HG02678 (cell line): ENCODE data around the gene PTPRF.
"Not testable (repeated sequence)": the region's sequence is repeated elsewhere in the genome, so short reads cannot be mapped to it uniquely, and the experiment has no call there.

ENCODE experiments used
- ATAC-seq: cut with Tn5 transposase; IDR thresholded peaks from one replicate; pipeline ENCODE4 v1.9.1; 2021; ENCODE audit warnings: mild to moderate bottlenecking, moderate library complexity; ENCODE audit not compliant: unreplicated experiment

The PTPRF gene

DNA sequence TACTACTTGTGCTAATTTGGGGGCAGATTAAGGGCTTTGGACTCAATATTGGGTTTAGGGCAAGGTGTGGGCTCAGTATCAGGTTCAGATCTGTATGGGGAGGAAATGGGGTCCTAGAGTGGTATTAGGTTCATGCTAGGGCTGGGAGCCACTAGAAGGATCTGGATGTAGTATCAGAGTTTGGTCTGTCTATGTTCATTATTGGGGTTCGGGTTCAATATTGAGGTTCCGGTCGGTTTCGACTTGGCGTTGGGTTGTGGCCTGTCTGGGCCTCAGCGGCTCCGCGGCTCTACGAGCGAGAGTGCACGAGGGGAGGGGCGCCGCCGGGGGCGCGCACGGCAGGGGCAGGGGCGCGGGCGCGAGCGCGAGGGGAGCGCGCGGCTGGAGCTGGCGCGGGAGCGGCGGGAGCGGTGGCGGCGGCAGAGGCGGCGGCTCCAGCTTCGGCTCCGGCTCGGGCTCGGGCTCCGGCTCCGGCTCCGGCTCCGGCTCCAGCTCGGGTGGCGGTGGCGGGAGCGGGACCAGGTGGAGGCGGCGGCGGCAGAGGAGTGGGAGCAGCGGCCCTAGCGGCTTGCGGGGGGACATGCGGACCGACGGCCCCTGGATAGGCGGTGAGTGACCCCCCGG, at the start of gene PTPRF:
PTPRF (plus strand) TSS at position 401 of the 624 bp plus-strand sequence. CDS start 14,193 bp downstream, outside the sequence.
- no peak for ATAC-seq

DNA sequence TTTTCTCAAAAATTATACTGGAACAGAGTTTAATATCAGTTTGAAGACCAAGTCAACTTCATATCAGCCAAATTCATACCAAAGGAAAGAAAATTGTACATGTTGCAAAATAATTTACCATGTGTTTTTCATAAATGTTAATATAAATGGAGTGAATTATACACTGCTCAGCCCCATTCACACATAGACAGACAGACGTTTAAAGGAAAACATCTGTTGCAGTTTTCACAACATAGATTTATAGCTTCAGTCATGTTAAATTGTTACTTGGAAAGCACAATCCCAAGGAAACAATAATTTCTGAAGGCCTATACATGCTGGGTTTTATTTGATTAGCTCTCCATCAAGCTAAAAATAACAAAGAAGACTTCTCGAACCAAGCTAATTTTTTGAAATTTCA, 49.2 kb upstream of the PTPRF start:
- ATAC-seq: no peak

DNA sequence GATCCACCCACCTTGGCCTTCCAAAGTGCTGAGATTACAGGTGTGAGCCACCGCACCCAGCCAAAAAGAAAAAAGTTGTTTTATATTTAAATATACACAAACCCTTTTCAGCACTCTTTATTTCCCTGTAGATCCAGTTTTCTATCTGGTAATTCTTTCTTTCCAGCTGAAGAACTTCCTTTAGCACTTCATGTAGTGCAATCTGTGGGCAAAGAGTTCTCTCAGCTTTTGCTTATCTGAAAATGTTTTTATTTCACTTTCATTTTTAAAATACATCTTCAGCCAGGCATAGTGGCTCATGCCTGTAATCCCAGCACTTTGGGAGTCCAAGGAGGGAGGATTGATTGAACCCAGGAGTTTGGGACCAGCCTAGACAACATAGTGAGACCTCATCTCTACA, 48.5 kb upstream of the PTPRF start:
- no peak for ATAC-seq

DNA sequence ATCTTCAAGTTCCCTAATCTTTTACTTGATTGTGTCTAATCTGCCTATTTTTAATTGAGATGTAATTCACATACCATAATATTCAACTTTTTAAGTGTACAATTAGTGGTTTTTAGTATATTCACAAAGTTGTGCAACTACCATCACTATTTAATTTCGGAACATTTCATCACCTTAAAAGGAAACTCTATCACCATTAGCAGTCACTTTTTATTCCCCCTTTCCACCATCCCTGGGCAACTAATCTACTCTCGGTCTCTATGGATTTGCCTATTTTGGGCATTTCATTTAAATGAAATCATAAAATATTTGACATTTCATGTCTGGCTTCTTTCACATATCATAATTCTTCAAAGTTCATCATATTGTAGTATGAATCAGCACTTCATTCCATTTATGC, 46.3 kb upstream of the PTPRF start:
- ATAC-seq: no peak

DNA sequence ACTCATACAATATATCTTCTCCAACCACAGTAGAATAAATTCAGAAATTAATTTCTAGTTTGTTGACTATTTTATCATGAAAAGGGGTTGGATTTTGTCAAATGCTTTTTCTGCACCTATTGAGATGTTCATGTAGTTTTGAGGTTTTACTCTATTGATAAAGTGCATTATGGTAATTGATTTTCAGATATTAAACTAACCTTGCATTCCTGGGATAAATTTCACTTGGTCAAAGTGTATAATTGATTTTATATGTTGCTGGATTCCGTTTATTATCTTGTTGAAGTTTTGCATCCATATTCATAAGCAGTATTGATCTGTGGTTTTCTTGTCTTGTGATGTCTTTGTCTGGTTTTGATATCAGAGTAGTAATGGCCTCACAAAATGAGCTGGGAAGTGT, 42.5 kb upstream of the PTPRF start:
- no peak for ATAC-seq

DNA sequence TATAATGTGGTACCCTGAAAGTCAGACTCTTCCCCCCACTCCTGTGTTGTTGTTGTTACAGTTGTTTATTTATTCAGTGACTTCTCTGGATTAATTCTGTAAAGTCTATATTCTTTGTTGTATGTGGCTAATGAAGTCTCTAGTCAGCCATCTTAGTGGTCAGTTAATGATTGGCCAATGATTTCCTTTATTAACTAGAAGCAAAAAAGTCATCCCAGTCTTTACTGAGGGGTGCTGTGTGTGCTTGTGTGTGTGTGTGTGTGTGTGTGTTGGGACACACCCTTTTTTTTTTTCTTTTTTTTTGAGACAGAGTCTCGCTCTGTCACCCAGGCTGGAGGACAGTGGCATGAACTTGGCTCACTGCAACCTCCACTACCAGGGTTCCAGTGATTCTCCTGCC, 39.6 kb upstream of the PTPRF start:
- no peak for ATAC-seq

DNA sequence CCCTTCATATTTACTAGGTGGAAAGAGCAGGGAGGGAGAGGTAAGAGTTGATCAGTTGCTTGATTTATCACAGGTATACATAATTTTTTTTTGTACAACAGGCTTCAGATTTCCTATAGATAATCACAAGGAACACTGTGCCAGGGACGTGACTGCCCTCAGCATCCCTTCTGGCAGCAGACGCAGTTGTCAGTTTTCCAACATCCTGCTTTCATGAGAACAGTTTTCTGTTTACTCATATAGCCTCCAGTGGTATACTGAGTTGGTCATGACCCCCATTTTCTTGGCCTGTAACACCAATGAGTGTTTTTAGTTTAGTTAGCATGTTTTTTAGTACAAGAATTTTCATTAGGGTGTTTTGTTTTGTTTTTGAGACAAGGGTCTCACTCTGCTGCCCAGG, 37.9 kb upstream of the PTPRF start:
- no peak for ATAC-seq

DNA sequence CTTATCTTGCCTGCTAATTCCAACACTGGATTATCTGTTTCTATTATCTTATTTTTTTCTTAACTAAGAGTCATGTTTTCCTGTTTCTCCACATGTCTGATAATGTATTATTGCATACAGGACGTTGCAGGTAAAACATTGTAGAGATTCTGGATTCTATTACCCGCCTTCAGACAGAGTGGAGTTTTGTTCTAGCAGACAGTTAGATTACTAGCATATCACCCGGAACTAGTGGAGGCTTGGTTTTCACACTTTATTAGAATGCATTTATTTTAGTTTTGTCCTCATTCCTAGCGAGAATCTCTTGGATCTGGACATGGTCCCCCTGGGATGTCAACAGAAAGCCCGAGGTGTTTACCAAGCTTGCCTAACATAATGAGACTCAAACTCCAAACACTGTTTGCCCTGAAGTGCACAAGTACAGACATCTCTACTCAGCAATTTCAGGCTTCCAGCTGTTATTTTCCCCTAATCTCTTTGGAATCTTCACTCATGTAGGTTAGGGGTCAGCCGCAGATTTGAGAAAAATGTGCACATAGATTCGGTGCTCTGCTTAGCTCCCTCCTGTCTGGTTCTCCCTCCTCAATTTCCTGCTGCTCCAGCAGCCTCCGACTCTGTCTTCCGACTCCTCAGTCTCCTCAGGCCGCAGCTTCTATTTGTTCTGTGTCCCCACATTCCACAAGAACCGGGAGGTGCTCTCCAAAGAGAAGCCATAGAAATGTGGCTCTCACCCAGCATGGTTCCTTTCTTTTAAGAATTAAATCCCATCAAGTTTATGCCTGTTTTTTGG, 36.8 kb upstream of the PTPRF start:
- no peak for ATAC-seq

DNA sequence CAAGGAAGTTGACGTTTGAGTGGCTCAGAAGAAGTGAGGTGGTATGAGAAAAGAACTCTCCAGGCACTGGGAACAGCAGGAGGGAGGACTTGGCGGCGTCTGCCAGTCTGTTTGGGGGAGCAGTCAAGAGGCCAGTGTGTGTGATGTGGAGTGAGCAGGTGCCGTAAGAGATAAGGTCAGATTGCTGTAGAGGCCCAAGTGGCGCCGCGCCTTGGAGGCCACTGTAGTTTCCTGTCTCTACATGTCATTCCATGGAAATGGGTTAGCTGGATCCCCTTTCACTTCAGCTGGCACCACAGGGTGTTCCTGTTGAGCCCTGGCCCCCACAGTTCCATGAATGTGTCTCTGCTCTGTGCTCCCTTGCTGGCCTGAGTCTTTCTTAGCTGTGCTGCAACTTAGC, 35.5 kb upstream of the PTPRF start:
- no peak for ATAC-seq

DNA sequence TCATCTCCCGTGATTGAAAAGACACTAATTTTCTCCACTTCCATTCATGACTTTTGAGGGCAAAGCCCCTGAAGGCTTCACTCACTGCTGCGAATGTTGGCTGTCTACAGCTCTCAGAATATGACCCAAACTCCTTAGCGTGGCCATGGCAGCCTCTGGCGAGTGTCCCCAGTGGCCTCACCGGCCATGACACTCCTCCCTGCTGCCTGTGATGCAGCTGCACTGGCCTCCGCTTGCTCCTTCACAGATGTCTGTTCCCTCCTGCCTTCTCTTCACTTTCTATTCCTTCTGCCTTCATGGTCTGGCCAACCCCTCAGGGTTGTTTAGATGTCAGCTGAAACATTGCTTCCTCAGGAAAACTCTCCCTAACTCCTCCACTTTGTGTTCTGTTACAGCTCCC, 30.8 kb upstream of the PTPRF start:
- no peak for ATAC-seq

DNA sequence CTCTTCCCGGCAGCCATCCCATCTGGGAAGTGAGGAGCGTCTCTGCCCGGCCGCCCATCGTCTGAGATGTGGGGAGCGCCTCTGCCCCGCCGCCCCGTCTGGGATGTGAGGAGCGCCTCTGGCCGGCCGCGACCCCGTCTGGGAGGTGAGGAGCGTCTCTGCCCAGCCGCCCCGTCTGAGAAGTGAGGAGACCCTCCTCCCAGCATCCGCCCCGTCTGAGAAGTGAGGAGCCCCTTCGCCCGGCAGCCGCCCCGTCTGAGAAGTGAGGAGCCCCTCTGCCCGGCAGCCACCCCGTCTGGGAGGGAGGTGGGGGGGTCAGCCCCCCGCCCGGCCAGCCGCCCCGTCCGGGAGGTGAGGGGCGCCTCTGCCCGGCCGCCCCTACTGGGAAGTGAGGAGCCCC, 28.9 kb upstream of the PTPRF start:
- not testable (repeated sequence) for ATAC-seq

DNA sequence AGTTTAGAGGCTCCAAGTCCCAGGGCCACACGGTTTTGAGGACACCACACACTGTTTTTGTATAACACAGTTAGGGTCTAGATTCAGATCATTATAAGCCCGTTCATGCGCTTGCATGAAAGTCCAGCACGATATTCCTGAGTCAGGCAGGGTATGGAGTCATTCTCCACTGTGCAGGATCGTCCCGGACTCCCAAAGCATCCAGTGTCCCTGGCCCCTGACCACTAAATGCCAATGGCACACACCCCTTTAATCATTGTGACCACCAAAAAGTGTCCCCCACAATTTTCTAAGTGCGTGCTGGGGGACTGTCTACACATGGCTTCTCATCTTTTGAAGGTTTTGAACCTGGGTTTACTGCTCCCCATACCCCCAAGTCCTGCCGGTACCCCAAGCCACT, 27.1 kb upstream of the PTPRF start:
- ATAC-seq: no peak

DNA sequence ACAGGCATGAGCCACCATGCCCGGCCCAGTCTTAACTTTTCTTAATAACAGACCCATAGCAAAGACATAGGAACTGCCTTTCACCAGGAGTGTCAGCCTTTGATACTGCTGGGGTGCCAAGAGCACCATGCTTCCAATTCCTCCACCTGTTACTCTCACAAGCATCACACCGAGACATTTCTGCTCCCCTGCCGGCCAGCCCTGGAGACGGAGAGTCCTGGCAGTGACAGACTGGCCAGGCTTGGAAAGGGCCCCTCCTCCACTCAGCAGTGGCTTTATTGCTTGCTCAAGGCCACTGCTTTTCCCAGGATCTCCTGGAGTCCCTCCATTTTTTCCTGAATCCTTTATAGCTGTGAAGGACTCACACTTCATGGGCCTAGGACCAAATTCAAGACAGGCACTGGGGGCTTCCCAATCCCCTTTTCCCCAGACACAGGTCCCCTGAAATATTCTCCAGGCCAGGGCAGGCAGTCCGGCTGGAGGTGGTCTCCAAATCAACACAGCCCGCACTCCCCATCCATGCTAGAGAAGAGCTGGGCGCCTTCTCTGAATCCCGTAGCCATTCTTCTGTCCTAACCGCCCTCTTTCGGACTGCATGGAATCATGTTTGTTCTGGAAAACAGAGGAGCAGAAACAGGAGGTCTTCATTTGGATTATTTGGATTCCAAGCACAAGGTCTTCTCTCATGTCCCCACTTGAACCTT, 25.5 kb upstream of the PTPRF start:
- ATAC-seq: no peak

DNA sequence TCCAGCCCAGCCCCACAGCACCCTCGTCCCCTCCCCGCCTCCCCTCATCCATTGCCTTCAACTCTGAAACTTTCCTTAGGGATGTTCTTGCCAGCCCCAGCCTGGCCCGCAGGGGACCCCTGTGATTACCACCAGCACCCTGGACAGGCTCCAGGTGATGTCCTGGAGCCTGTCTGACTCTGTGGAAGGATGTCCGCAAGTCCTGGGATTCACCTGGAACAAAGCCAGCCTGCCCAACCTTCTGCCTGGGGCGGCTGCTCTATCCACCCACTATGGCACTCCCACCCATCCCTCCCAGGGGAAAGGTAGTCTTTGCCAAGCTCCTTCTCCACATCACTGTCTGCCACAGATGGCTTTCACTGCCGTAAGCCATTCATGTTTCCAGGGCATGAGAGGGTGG, 24.4 kb upstream of the PTPRF start:
- ATAC-seq: no peak

DNA sequence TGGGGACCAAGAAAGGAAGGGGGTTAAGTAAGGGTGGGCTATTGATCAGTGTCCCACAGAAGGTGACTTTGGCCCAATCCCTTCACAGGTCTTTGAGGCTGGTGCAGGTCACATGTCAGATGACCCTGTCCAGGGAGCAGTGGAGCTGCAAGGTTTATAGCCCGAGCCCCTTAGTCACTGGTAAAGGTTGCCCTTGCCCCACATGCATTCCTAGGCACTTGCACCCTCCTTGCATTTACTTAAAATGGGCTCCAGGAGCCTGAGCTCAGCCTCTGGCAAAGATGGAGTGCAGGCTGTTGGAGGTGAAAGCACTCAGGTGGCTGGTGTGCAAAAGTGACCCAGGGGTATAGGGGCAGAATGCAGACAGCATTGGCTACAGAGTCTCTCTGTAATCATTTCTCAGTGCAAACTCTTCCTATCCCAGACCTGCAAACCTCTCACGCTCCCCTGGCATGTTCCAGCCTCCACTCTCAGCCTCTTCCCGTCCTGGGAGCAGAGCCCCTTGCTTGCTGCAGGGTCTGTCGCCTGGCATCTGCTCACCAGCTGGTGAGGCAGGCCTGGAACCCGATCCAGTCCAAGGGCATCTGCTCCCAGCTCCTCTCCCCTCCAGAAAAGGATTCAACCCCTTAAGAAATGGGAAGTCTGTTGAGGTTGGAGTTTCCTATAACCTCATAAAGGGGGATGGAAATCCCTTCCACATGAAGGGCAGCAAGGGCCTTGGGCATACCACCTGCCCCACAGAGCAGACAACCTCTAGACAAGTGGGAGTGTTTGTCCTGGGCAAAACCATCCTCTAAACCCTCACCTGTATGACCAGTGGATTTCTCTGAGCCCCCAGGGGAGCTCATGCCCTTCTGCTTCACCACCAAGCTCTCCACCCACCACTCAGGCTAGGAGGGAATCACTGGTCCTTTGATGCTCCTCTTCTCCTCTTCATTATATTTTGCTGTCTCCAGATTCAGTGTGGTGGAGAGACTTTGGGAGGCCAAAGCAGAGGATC, 23.1 kb upstream of the PTPRF start:
- ATAC-seq: no peak

DNA sequence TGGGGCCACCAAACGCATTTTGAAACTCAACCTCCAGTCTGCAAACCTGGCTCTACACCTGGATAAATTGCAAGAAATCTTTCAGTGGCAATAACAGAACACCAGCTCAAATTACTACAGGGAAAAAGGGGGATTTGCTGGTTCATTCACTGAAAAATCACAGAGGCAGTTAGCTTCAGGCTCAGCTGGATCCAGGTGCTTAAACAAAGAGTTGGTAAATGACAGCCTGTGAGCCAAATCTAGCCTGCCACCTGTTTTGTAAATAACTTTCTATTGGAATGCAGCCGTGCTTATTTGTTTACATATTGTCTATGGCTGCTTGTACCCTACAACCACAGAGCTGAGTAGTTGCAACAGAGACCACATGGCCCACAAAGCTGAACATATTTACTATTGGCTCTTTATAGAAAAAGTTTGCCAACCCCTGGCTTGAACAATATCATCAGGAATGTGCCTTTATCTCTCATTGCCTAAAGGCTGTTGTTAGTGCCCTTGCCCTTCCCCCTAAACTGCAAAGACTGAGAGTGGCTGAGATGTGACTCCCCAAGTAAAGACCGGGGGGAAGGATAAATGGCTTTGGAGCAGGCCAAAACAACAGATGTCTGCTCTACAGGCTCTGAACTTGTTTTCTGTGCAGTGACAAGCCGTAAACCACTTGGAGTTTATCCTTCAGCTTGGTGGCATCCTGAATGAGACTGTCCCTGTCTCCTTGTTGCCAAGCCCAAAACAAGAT, 21.5 kb upstream of the PTPRF start:
- ATAC-seq: no peak

DNA sequence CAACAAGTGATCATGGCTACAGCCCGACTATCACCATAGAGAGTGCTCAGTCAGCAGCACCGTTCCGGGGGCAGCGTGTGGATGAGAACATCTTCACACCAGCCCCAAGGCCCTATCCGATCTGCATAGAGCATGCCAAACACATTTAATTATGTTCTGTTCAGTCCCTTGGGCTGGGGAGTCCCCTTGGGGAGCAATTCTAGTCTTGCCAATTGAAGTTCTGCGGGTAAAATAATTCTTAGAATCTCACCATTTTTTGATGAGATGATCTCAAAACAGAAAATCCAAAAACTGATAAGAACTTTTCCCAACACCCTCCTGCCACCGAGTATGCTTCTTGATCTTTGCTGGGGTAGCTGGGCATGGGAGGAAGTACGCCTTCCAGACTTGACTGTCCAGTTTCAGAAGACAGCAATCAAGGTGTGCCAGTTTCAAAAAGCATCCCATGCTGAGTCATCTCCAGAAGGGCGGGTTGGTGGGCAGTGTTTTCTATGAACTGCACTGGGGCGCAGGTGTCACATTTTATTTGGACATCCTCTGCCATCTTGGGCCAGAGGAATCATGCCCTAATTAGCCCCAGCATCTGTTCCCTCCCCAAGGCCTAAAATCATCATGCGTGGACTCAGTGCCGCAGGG, 20.8 kb upstream of the PTPRF start:
- no peak for ATAC-seq

DNA sequence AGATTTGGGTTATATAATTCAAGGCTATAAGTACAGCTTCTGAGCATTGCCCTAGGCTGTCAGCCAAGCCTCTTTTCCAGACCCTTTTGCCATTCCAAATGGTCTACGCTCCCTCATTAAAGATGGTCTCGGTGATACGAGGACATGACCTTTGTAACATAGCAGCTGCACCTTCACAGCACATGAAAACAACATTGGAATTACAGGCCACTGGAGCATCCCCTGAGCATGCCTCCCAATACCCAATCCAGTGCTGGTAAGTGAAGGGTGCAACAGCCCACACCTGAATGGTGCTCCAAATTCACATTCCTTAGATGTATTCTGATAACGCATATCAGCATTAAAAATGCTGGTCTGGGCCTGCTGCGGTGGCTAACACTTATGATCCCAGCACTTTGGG, 20.1 kb upstream of the PTPRF start:
- ATAC-seq: no peak

DNA sequence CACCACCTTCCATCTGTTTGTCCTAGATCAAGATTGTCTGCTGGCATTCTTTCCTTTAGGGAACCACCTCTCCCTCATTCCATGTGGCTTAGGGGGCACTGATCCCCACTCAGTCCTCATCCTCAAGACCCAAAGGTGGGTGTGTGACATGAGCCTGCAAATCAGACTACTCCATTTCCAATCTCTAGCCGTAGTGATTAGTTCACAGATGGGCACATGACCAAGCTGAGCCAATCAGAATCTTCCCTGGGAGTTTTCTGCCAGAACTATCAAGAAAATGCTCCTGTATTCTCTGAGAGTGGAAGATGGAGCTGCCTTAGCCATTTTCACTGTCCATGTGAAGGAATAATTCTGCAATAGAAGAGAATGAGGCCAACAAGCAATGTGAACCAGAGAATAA, 19.3 kb upstream of the PTPRF start:
- ATAC-seq: no peak

DNA sequence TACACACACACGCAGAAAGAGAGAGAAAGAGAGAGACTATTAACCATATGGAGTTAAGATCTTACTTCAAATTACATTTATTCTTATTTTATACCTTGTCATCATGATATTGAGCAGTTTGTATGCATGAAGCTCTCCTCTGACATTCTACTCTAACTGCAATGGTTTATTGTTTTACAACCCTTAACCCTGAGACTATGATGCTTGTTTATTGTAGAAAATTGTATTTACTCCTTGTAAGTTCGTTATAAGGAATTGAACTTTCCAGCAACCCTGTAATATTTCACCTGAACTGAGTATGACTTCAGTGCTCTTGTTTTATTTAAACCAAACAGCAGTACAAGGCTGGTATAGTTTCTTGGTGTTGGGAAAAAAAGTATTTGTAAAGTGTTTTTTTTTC, 18.6 kb upstream of the PTPRF start:
- no peak for ATAC-seq
